Measurements from ENCODE around the gene SGIP1. TPM values are rescaled to one million over a fixed set of nuclear protein-coding genes. Genes with fewer than 3 reads are reported as not detected.

SGIP1 gene
- total RNA-seq, 2 donors from 2014 or later: 3.8 to 9.4 TPM

- Mint-ChIP-seq H3K4me1 (no peaks in the 10 kb centered on the region), H3K27ac (no peak overlapping the region), H3K9me3 (no peaks in the 10 kb centered on the region), H3K27me3 (ENCODE audit: insufficient read depth) (no peaks in the 10 kb centered on the region), H3K36me3 (ENCODE audit: low read depth) (no peaks in the 10 kb centered on the region), H3K4me3 (no peak overlapping the region)
- H3K9ac ChIP-seq (ENCODE audit: extremely low read depth, low read length, poor library complexity, severe bottlenecking): no peak overlapping the region
- H3K36me3 ChIP-seq (ENCODE audit: control insufficient read depth, insufficient read depth, low read length): no peaks in the 10 kb centered on the region
- no peak for TF ChIP-seq CTCF (conservative IDR thresholded peaks at IDR 0.05)
- no peaks in the 10 kb centered on the region for H3K27me3 ChIP-seq (ENCODE audit: control insufficient read depth, insufficient read depth, low read length, poor library complexity, severe bottlenecking)
- H3K4me3 ChIP-seq (ENCODE audit: low read length): no peak overlapping the region
- WGBS, 2 experiments (ENCODE audit: insufficient coverage in 1 of 2, insufficient read length in 1 of 2): 86 to 100% methylated on average over 1 of the region's 1 CpG
- no peak overlapping the region for H3K27ac ChIP-seq (ENCODE audit: low read depth, low read length)
- no peaks in the 10 kb centered on the region for H3K4me1 ChIP-seq (ENCODE audit: control insufficient read depth, insufficient read depth, low read length)
- no peaks in the 10 kb centered on the region for H3K9me3 ChIP-seq (ENCODE audit: control insufficient read depth, low read length)
- DNase-seq: no peak
Observed at GRCh38 chr1:66494482-66494881, 39.5 kb upstream of the SGIP1 start.

DNA sequence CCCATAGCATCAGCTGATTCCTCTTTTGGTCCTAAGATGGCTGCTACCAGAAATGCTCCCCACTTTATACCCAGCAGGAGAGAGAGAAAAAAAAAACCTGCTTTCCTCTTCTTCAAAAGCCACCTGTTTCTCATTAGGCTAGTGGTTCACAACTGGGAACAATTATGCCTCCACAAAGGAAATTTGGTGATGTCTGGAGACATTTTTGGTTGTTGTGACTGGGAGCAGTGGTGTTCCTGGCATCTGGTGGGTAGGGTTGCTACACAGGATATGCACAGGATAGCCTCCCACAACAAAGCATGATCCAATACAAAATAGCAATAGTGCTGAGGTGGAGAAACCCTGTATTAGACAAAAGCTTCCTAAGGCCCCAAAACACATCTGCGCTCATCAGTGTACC is 38.5 kb upstream of the SGIP1 start:
- H3K9me3 Mint-ChIP-seq: no peaks in the 10 kb centered on the region
- 97 to 100% methylated on average over 1 of the region's 1 CpG for WGBS, 2 experiments (ENCODE audit: insufficient coverage in 1 of 2, insufficient read length in 1 of 2)
- no peaks in the 10 kb centered on the region for H3K4me1 Mint-ChIP-seq
- no peak overlapping the region for H3K4me3 ChIP-seq (ENCODE audit: low read length)
- H3K27ac ChIP-seq (ENCODE audit: low read depth, low read length): no peak overlapping the region
- H3K4me3 Mint-ChIP-seq: no peak overlapping the region
- H3K4me1 ChIP-seq (ENCODE audit: control insufficient read depth, insufficient read depth, low read length): no peaks in the 10 kb centered on the region
- no peaks in the 10 kb centered on the region for H3K36me3 Mint-ChIP-seq (ENCODE audit: low read depth)
- no peak overlapping the region for H3K9ac ChIP-seq (ENCODE audit: extremely low read depth, low read length, poor library complexity, severe bottlenecking)
- TF ChIP-seq CTCF (conservative IDR thresholded peaks at IDR 0.05): no peak
- H3K9me3 ChIP-seq (ENCODE audit: control insufficient read depth, low read length): no peaks in the 10 kb centered on the region
- H3K27me3 ChIP-seq (ENCODE audit: control insufficient read depth, insufficient read depth, low read length, poor library complexity, severe bottlenecking): no peaks in the 10 kb centered on the region
- no peak overlapping the region for H3K27ac Mint-ChIP-seq
- no peaks in the 10 kb centered on the region for H3K36me3 ChIP-seq (ENCODE audit: control insufficient read depth, insufficient read depth, low read length)
- H3K27me3 Mint-ChIP-seq (ENCODE audit: insufficient read depth): no peaks in the 10 kb centered on the region
- DNase-seq: no peak

GRCh38 chr1:66497910-66498309 is 36.0 kb upstream of the SGIP1 start:
- H3K27me3 ChIP-seq (ENCODE audit: control insufficient read depth, insufficient read depth, low read length, poor library complexity, severe bottlenecking): no peaks in the 10 kb centered on the region
- no peaks in the 10 kb centered on the region for H3K9me3 ChIP-seq (ENCODE audit: control insufficient read depth, low read length)
- no peak for DNase-seq
- H3K27ac ChIP-seq (ENCODE audit: low read depth, low read length): no peak overlapping the region
- 69 to 81% methylated on average over 2 to 3 of the region's 3 CpGs for WGBS, 2 experiments (ENCODE audit: insufficient coverage in 1 of 2, insufficient read length in 1 of 2)
- Mint-ChIP-seq H3K9me3 (no peaks in the 10 kb centered on the region), H3K4me3 (no peak overlapping the region), H3K36me3 (ENCODE audit: low read depth) (no peaks in the 10 kb centered on the region), H3K4me1 (no peaks in the 10 kb centered on the region), H3K27ac (no peak overlapping the region), H3K27me3 (ENCODE audit: insufficient read depth) (no peaks in the 10 kb centered on the region)
- no peak overlapping the region for H3K9ac ChIP-seq (ENCODE audit: extremely low read depth, low read length, poor library complexity, severe bottlenecking)
- no peak for TF ChIP-seq CTCF (conservative IDR thresholded peaks at IDR 0.05)
- H3K36me3 ChIP-seq (ENCODE audit: control insufficient read depth, insufficient read depth, low read length): no peaks in the 10 kb centered on the region
- H3K4me3 ChIP-seq (ENCODE audit: low read length): no peak overlapping the region
- H3K4me1 ChIP-seq (ENCODE audit: control insufficient read depth, insufficient read depth, low read length): no peaks in the 10 kb centered on the region

All from endodermal cell (in vitro differentiated cells).